ENCODE measurements around the gene RTKN.

The RTKN gene

DNA sequence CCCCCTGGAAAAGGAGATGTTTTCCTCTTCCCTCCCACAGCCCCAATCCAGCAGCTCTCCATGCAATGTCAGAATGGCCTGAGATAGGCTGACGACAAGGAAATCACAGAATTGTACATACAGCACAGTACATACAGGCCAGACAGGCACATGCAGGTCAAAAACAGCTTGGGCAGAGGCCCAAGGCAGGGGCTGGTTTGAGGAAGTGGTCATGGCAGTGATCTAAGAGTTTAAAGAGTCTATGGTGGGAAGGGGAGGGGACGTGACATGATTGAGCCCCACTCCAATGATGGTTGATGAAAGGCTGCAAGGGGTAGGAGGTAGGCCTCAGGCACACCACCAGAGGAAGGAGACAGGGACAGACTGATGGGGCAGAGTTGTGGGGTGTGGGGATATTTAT lies 65.9 kb downstream of the RTKN start:
- no peak for DNase-seq
